Tibial nerve (tissue), 4 donors: ENCODE data around the gene HDGF.

Source experiments
- EP300 ChIP-seq, 2 donors: sonication (generic); formaldehyde crosslinking; IDR thresholded peaks; one replicate each; pipeline ENCODE4 v1.6.1; 2017; ENCODE audit warnings: antibody characterized with exemption in 2 of 2, mild to moderate bottlenecking in 1 of 2
- POLR2A ChIP-seq, 2 donors: fragments of 450-650 bp; IDR thresholded peaks; one replicate each; pipeline ENCODE4 v1.6.1; 2017; ENCODE audit warnings: antibody characterized with exemption in 2 of 2, mild to moderate bottlenecking in 2 of 2, moderate library complexity in 2 of 2
- TF ChIP-seq, protein P1 (sequence below), 5 experiments: fragments of 200-600 bp in 3 of 5; fragments of 450-650 bp in 2 of 5; sonication (generic) in 3 of 5; IDR thresholded peaks; one replicate each; pipeline ENCODE4 v1.5.1; 2016 to 2019; ENCODE audit warnings: antibody characterized with exemption in 5 of 5, mild to moderate bottlenecking in 3 of 5, moderate library complexity in 2 of 5

- TF ChIP-seq EP300 (IDR thresholded peaks at IDR 0.05) (no peak), POLR2A (IDR thresholded peaks at IDR 0.05) (no peak)
- TF ChIP-seq, protein P1, sequence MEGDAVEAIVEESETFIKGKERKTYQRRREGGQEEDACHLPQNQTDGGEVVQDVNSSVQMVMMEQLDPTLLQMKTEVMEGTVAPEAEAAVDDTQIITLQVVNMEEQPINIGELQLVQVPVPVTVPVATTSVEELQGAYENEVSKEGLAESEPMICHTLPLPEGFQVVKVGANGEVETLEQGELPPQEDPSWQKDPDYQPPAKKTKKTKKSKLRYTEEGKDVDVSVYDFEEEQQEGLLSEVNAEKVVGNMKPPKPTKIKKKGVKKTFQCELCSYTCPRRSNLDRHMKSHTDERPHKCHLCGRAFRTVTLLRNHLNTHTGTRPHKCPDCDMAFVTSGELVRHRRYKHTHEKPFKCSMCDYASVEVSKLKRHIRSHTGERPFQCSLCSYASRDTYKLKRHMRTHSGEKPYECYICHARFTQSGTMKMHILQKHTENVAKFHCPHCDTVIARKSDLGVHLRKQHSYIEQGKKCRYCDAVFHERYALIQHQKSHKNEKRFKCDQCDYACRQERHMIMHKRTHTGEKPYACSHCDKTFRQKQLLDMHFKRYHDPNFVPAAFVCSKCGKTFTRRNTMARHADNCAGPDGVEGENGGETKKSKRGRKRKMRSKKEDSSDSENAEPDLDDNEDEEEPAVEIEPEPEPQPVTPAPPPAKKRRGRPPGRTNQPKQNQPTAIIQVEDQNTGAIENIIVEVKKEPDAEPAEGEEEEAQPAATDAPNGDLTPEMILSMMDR (IDR thresholded peaks at IDR 0.05): no peak
Measured at GRCh38 chr1:156733989-156734584, 17.4 kb downstream of the HDGF start.
